H9 (cell line): ENCODE data around the gene FUZ. TPM values are rescaled to one million over a fixed set of nuclear protein-coding genes. Genes with fewer than 3 reads are reported as not detected.

ENCODE experiments used
- DNase-seq: peaks from one replicate; pipeline ENCODE4 v3.0.0-alpha.2; 2017
- H2AFZ ChIP-seq: one replicate; pipeline ENCODE4 v1.6.1; 2013; ENCODE audit warnings: mild to moderate bottlenecking, low read length, control low read depth, moderate library complexity
- H2AK5ac ChIP-seq: 2 replicates; pipeline ENCODE4 v1.6.1; 2013; ENCODE audit warnings: low read length, control low read depth, mixed read lengths; ENCODE audit not compliant: insufficient read length
- H2BK120ac ChIP-seq: one replicate; pipeline ENCODE4 v1.6.1; 2013; ENCODE audit warnings: low read depth, mild to moderate bottlenecking, low read length, control low read depth, inconsistent platforms; ENCODE audit not compliant: poor library complexity, severe bottlenecking
- H2BK12ac ChIP-seq: 2 replicates; pipeline ENCODE4 v1.6.1; 2013; ENCODE audit warnings: low read length, control low read depth, mixed read lengths, low read depth; ENCODE audit not compliant: insufficient read length
- H2BK15ac ChIP-seq: 2 replicates; pipeline ENCODE4 v1.6.1; 2013; ENCODE audit warnings: low read depth, low read length, control low read depth
- H2BK20ac ChIP-seq: one replicate; pipeline ENCODE4 v1.6.1; 2013; ENCODE audit warnings: low read depth, mild to moderate bottlenecking, low read length, control low read depth, inconsistent platforms; ENCODE audit not compliant: poor library complexity, severe bottlenecking
- H2BK5ac ChIP-seq: 2 replicates; pipeline ENCODE4 v1.6.1; 2013; ENCODE audit warnings: low read length, control low read depth, mixed read lengths; ENCODE audit not compliant: insufficient read length
- H3K14ac ChIP-seq: 2 replicates; pipeline ENCODE4 v1.6.1; 2013; ENCODE audit warnings: low read length, control low read depth; ENCODE audit not compliant: insufficient read depth
- H3K18ac ChIP-seq: 2 replicates; pipeline ENCODE4 v1.6.1; 2013; ENCODE audit warnings: low read depth, mild to moderate bottlenecking, mixed read lengths, low read length, control low read depth; ENCODE audit not compliant: insufficient read length
- H3K23ac ChIP-seq: 2 replicates; pipeline ENCODE4 v1.6.1; 2013; ENCODE audit warnings: low read length, control low read depth, mixed read lengths, low read depth; ENCODE audit not compliant: insufficient read length
- H3K23me2 ChIP-seq: 2 replicates; pipeline ENCODE4 v1.6.1; 2013; ENCODE audit warnings: low read depth, mild to moderate bottlenecking, mixed read lengths, low read length, control low read depth; ENCODE audit not compliant: insufficient read length, poor library complexity, severe bottlenecking
- H3K27ac ChIP-seq: 2 replicates; pipeline ENCODE4 v1.5.1; 2013; ENCODE audit warnings: low read length, control low read depth, mixed read lengths, low read depth; ENCODE audit not compliant: insufficient read length
- H3K27me3 ChIP-seq: 2 replicates; pipeline ENCODE4 v1.6.1; 2013; ENCODE audit warnings: low read length, control low read depth, inconsistent platforms; ENCODE audit not compliant: insufficient read depth
- H3K4ac ChIP-seq: 2 replicates; pipeline ENCODE4 v1.6.1; 2013; ENCODE audit warnings: low read depth, mild to moderate bottlenecking, control low read depth, inconsistent platforms, low read length, moderate library complexity
- H3K4me1 ChIP-seq: 2 replicates; pipeline ENCODE4 v1.6.1; 2013; ENCODE audit warnings: low read length, control low read depth, inconsistent platforms; ENCODE audit not compliant: insufficient read depth
- H3K4me2 ChIP-seq: 2 replicates; pipeline ENCODE4 v1.6.1; 2013; ENCODE audit warnings: low read length, control low read depth, mixed read lengths; ENCODE audit not compliant: insufficient read length, insufficient read depth
- H3K56ac ChIP-seq: 2 replicates; pipeline ENCODE4 v1.6.1; 2013; ENCODE audit warnings: low read depth, mild to moderate bottlenecking, mixed read lengths, low read length, control low read depth; ENCODE audit not compliant: insufficient read length
- H3K79me1 ChIP-seq: 2 replicates; pipeline ENCODE4 v1.6.1; 2013; ENCODE audit warnings: low read depth, mild to moderate bottlenecking, moderate library complexity, low read length, control low read depth, inconsistent platforms; ENCODE audit not compliant: insufficient read depth, poor library complexity, severe bottlenecking
- H3K79me2 ChIP-seq: 2 replicates; pipeline ENCODE4 v1.6.1; 2013; ENCODE audit warnings: low read length, control low read depth, inconsistent platforms; ENCODE audit not compliant: insufficient read depth
- H3K9ac ChIP-seq: 2 replicates; pipeline ENCODE4 v1.6.1; 2013; ENCODE audit warnings: low read length, control low read depth, mixed read lengths; ENCODE audit not compliant: insufficient read length; ENCODE audit errors: extremely low read depth
- H3K9me3 ChIP-seq: one replicate; pipeline ENCODE4 v1.6.1; 2013; ENCODE audit warnings: low read depth, low read length, inconsistent platforms; ENCODE audit not compliant: control insufficient read depth
- H3T11ph ChIP-seq: one replicate; pipeline ENCODE4 v1.6.1; 2013; ENCODE audit warnings: mild to moderate bottlenecking, low read length, control low read depth, inconsistent platforms
- H4K20me1 ChIP-seq: one replicate; pipeline ENCODE4 v1.6.1; 2013; ENCODE audit not compliant: control insufficient read depth, insufficient read length, insufficient read depth
- H4K5ac ChIP-seq: 2 replicates; pipeline ENCODE4 v1.6.1; 2013; ENCODE audit warnings: low read depth, mild to moderate bottlenecking, mixed read lengths, low read length, control low read depth; ENCODE audit not compliant: insufficient read length
- H4K8ac ChIP-seq: replicated peaks from 2 replicates; pipeline ENCODE4 v1.6.1; 2013; ENCODE audit warnings: low read length, control low read depth, mixed read lengths, low read depth; ENCODE audit not compliant: insufficient read length
- H4K91ac ChIP-seq: 2 replicates; pipeline ENCODE4 v1.6.1; 2013; ENCODE audit warnings: low read depth, mild to moderate bottlenecking, moderate library complexity, mixed read lengths, low read length, control low read depth; ENCODE audit not compliant: insufficient read length
- H3K27ac Mint-ChIP-seq, 3 experiments: 2 replicates in 2 of 3; 3 replicates in 1 of 3; pipeline ENCODE4 v1.8.0; 2020 to 2021; ENCODE audit warnings: mixed read lengths in 3 of 3, mild to moderate bottlenecking in 1 of 3, moderate library complexity in 1 of 3
- H3K27me3 Mint-ChIP-seq: 2 replicates; pipeline ENCODE4 v1.8.0; 2021; ENCODE audit warnings: low read depth, mild to moderate bottlenecking, moderate library complexity, mixed read lengths
- H3K36me3 Mint-ChIP-seq, 3 experiments: 2 replicates in 2 of 3; 3 replicates in 1 of 3; pipeline ENCODE4 v1.8.0; 2020 to 2021; ENCODE audit warnings: low read depth in 3 of 3, mixed read lengths in 3 of 3; ENCODE audit not compliant: insufficient read depth in 1 of 3
- H3K4me1 Mint-ChIP-seq, 2 experiments: 2 replicates each; pipeline ENCODE4 v1.8.0; 2020; ENCODE audit warnings: mixed read lengths in 2 of 2
- H3K4me3 Mint-ChIP-seq, 2 experiments: 2 replicates in 1 of 2; 3 replicates in 1 of 2; pipeline ENCODE4 v1.8.0; 2020 to 2021; ENCODE audit warnings: mild to moderate bottlenecking in 2 of 2, mixed read lengths in 2 of 2, moderate library complexity in 1 of 2
- H3K9me3 Mint-ChIP-seq, 2 experiments: 2 replicates in 1 of 2; 3 replicates in 1 of 2; pipeline ENCODE4 v1.8.0; 2020; ENCODE audit warnings: mild to moderate bottlenecking in 2 of 2, mixed read lengths in 2 of 2, moderate library complexity in 1 of 2
- WGBS: extraction: QIAGEN DNeasy Blood & Tissue Kit; methylation state at CpG from one replicate; pipeline ENCODE4 v1.1.7; 2013; ENCODE audit warnings: missing lambda C conversion rate, low lambda C conversion rate, mixed read lengths; ENCODE audit not compliant: insufficient read length; ENCODE audit errors: extremely low coverage; 5-methylcytosine and 5-hydroxymethylcytosine counted together
- total RNA-seq: library from RNA; stranded (reverse); gene quantifications from 2 replicates; pipeline ENCODE4 v1.2.1, GENCODE V29; 2021
- TF ChIP-seq, protein P1 (sequence below): fragments of 200-600 bp; sonication (generic); conservative IDR thresholded peaks from 3 replicates; pipeline ENCODE4 v1.8.0; 2021; ENCODE audit warnings: antibody characterized with exemption, mild to moderate bottlenecking

Gene FUZ
- total RNA-seq, 1 experiment from 2014 or later: 25.1 TPM

DNA sequence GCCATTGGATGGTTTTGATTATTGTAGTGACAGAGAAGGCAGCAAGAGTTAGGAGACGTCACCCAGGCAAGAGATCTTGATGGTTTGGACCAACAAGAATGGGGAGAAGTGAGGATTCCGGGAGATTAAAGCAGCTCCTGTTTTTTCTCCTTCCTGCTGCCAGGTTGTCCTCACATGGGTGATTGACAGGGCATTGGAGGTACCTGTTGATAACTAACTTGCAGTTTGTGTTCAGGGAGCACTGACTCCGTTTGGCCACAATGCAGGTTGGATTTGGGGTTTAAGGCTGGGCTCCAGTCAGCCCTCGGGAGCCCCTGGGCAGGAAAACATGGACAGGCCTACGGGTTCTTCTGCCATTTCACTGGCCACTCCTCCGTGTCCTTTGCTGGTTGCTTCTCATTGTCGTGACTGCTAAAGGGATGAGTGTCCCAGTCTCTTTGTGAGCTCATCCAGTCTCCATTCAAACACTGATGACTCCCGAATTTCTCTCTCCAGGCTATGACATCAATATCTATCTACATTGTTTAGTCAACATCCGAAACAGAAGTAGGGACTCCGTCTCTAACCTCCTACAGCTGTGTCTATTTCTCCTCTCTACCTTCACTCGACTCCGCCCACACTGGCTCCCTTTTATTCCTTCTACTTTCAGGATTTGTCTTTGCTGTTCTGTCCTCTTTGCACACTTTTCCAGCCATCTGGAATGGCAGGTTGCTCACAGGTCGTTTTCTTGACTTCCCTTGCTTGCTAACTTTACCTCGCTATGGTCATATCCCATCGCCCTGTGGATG lies 36.5 kb upstream of the FUZ start:
- no peak for DNase-seq
- Histone ChIP-seq H3K79me1 (peaks cover 11% of the 10 kb centered on the region), H3K27me3 (no peaks in the 10 kb centered on the region), H3K79me2 (peaks cover 9% of the 10 kb centered on the region; the same call in 1 of the 2 replicates), H4K20me1 (peaks cover 3% of the 10 kb centered on the region), H2BK5ac (no peak overlapping the region), H2BK120ac (no peak overlapping the region), H3K14ac (no peak overlapping the region), H2AK5ac (no peak overlapping the region), H4K91ac (no peak overlapping the region), H3K9ac (peak overlapping the region; percentile 66), H3K4ac (no peak overlapping the region), H4K5ac (no peak overlapping the region), H4K8ac (no peak overlapping the region), H3K18ac (no peak overlapping the region), H3K56ac (no peak overlapping the region), H3K23ac (no peak overlapping the region), H3K9me3 (no peaks in the 10 kb centered on the region), H2BK20ac (no peak overlapping the region), H2BK12ac (no peak overlapping the region), H2BK15ac (no peak overlapping the region), H3K4me2 (peak overlapping the region; percentile 65), H3T11ph (no peak overlapping the region), H3K27ac (no peak overlapping the region), H3K23me2 (peaks cover 10% of the 10 kb centered on the region), H3K4me1 (no peaks in the 10 kb centered on the region; the same call in 1 of the 2 replicates), H2AFZ (no peak overlapping the region)
- peaks cover 25 to 36% (median 26%) of the 10 kb centered on the region in 3 experiments for H3K36me3 Mint-ChIP-seq
- H3K4me3 Mint-ChIP-seq: peak overlapping the region; percentile 81 to 90
- no peak overlapping the region for H3K27ac Mint-ChIP-seq
- H3K4me1 Mint-ChIP-seq: peaks cover 22 to 27% of the 10 kb centered on the region in 2 experiments
- TF ChIP-seq, protein P1, sequence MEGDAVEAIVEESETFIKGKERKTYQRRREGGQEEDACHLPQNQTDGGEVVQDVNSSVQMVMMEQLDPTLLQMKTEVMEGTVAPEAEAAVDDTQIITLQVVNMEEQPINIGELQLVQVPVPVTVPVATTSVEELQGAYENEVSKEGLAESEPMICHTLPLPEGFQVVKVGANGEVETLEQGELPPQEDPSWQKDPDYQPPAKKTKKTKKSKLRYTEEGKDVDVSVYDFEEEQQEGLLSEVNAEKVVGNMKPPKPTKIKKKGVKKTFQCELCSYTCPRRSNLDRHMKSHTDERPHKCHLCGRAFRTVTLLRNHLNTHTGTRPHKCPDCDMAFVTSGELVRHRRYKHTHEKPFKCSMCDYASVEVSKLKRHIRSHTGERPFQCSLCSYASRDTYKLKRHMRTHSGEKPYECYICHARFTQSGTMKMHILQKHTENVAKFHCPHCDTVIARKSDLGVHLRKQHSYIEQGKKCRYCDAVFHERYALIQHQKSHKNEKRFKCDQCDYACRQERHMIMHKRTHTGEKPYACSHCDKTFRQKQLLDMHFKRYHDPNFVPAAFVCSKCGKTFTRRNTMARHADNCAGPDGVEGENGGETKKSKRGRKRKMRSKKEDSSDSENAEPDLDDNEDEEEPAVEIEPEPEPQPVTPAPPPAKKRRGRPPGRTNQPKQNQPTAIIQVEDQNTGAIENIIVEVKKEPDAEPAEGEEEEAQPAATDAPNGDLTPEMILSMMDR: no peak
- no peaks in the 10 kb centered on the region; the same call in 1 of the 2 replicates for H3K27me3 Mint-ChIP-seq
- H3K9me3 Mint-ChIP-seq: peaks cover 0 to 4% of the 10 kb centered on the region in 2 experiments; a peak in 2 of 5 replicates
- no CpG with 5 or more reads among the region's 15 CpGs for WGBS
